ENCODE data around the gene THYN1. TPM values are rescaled to one million over a fixed set of nuclear protein-coding genes. Genes with fewer than 3 reads are reported as not detected.

Gene THYN1
- total RNA-seq, 1 experiment from 2014 or later, result 33.4 TPM

- BruUV-seq (replicated peaks), result no TSS peak
- Mint-ChIP-seq H3K36me3 (ENCODE audit: insufficient read depth, unreplicated experiment) (peaks cover 36% of the 10 kb centered on the region), H3K27ac (ENCODE audit: low read depth, unreplicated experiment) (no peak overlapping the region), H3K27me3 (ENCODE audit: insufficient read depth, unreplicated experiment) (no peaks in the 10 kb centered on the region), H3K4me1 (ENCODE audit: insufficient read depth, unreplicated experiment) (no peaks in the 10 kb centered on the region), H3K4me3 (ENCODE audit: unreplicated experiment) (no peak overlapping the region), H3K9me3 (ENCODE audit: unreplicated experiment) (no peaks in the 10 kb centered on the region)
- ChIA-PET CTCF (interaction anchor here (0.6 to 2.0 kb wide), 5 partner anchors 9 to 1167 kb away, joined by 3 to 11 read pairs (median 3); no protein-coding TSS in a partner anchor), POLR2A (no interaction called here)
- DNase-seq (ENCODE audit: unreplicated experiment), result no peak
- intact Hi-C loops (cut with micrococcal nuclease), result no loop called here
- no peak for TF ChIP-seq CTCF (IDR thresholded peaks at IDR 0.05; ENCODE audit: unreplicated experiment)
Observed at GRCh38 chr11:134245434-134245833, 7.7 kb downstream of the THYN1 start.

GRCh38 chr11:134244593-134244992 lies 8.6 kb downstream of the THYN1 start:
- intact Hi-C loops (cut with micrococcal nuclease), result loop anchor here (1.0 kb wide), 1 partner anchor 37 kb away; no protein-coding TSS in a partner anchor
- no peak overlapping the region for H3K27ac Mint-ChIP-seq (ENCODE audit: low read depth, unreplicated experiment)
- no TSS peak for BruUV-seq (replicated peaks)

GRCh38 chr11:134243913-134244312 lies 9.2 kb downstream of the THYN1 start:
- intact Hi-C loops (cut with micrococcal nuclease), result loop anchor here (1.0 kb wide), 1 partner anchor 37 kb away; no protein-coding TSS in a partner anchor
- Mint-ChIP-seq H3K27me3 (ENCODE audit: insufficient read depth, unreplicated experiment) (no peaks in the 10 kb centered on the region), H3K27ac (ENCODE audit: low read depth, unreplicated experiment) (no peak overlapping the region), H3K36me3 (ENCODE audit: insufficient read depth, unreplicated experiment) (peaks cover 22% of the 10 kb centered on the region), H3K4me3 (ENCODE audit: unreplicated experiment) (no peak overlapping the region), H3K9me3 (ENCODE audit: unreplicated experiment) (no peaks in the 10 kb centered on the region), H3K4me1 (ENCODE audit: insufficient read depth, unreplicated experiment) (no peaks in the 10 kb centered on the region)
- no TSS peak for BruUV-seq (replicated peaks)
- ChIA-PET POLR2A (interaction anchor here (0.6 to 1.7 kb wide), 4 partner anchors 13 to 112 kb away, joined by 4 read pairs; partner anchors contain the start of gene VPS26B), CTCF (interaction anchor here (0.6 to 2.0 kb wide), 14 partner anchors 10 to 1165 kb away, joined by 3 to 11 read pairs (median 3); partner anchors contain the start of genes NCAPD3 and VPS26B)
- DNase-seq (ENCODE audit: unreplicated experiment), result no peak
- TF ChIP-seq CTCF (IDR thresholded peaks at IDR 0.05; ENCODE audit: unreplicated experiment), result no peak

More at GRCh38 chr11:134244593-134244992, 8.6 kb downstream of the THYN1 start:
- peak; percentile 36 for TF ChIP-seq CTCF (IDR thresholded peaks at IDR 0.05; ENCODE audit: unreplicated experiment)
- Mint-ChIP-seq H3K4me3 (ENCODE audit: unreplicated experiment) (no peak overlapping the region), H3K36me3 (ENCODE audit: insufficient read depth, unreplicated experiment) (peaks cover 29% of the 10 kb centered on the region), H3K27me3 (ENCODE audit: insufficient read depth, unreplicated experiment) (no peaks in the 10 kb centered on the region), H3K4me1 (ENCODE audit: insufficient read depth, unreplicated experiment) (no peaks in the 10 kb centered on the region), H3K9me3 (ENCODE audit: unreplicated experiment) (no peaks in the 10 kb centered on the region)
- CTCF ChIA-PET, result interaction anchor here (0.6 to 2.0 kb wide), 13 partner anchors 10 to 1166 kb away, joined by 3 to 11 read pairs (median 3); partner anchors contain the start of genes NCAPD3 and VPS26B
- POLR2A ChIA-PET, result interaction anchor here (0.6 to 1.7 kb wide), 3 partner anchors 19 to 111 kb away, joined by 4 read pairs; partner anchors contain the start of gene VPS26B
- peak; percentile 18 for DNase-seq (ENCODE audit: unreplicated experiment)

- TF ChIP-seq CTCF (IDR thresholded peaks at IDR 0.05; ENCODE audit: unreplicated experiment), result no peak
- DNase-seq (ENCODE audit: unreplicated experiment), result no peak
- Mint-ChIP-seq H3K27me3 (ENCODE audit: insufficient read depth, unreplicated experiment) (no peaks in the 10 kb centered on the region), H3K4me1 (ENCODE audit: insufficient read depth, unreplicated experiment) (no peaks in the 10 kb centered on the region), H3K4me3 (ENCODE audit: unreplicated experiment) (no peak overlapping the region), H3K36me3 (ENCODE audit: insufficient read depth, unreplicated experiment) (peaks cover 7% of the 10 kb centered on the region), H3K9me3 (ENCODE audit: unreplicated experiment) (no peaks in the 10 kb centered on the region), H3K27ac (ENCODE audit: low read depth, unreplicated experiment) (no peak overlapping the region)
- BruUV-seq (replicated peaks), result no TSS peak
- ChIA-PET CTCF (interaction anchor here (0.9 kb wide), 1 partner anchor 107 kb away, joined by 4 read pairs; no protein-coding TSS in a partner anchor), POLR2A (no interaction called here)
- intact Hi-C loops (cut with micrococcal nuclease), result no loop called here
Observed at GRCh38 chr11:134242376-134242775, 10.8 kb downstream of the THYN1 start.

All from MCF 10A (cell line).